Measurements from ENCODE around the gene PROC. TPM values are rescaled to one million over a fixed set of nuclear protein-coding genes. Genes with fewer than 3 reads are reported as not detected.

Gene PROC
- total and polyA plus RNA-seq, 2 of the 4 experiments (the other 2 are of a cell fraction), result 0.07 TPM; not detected in 1

DNA sequence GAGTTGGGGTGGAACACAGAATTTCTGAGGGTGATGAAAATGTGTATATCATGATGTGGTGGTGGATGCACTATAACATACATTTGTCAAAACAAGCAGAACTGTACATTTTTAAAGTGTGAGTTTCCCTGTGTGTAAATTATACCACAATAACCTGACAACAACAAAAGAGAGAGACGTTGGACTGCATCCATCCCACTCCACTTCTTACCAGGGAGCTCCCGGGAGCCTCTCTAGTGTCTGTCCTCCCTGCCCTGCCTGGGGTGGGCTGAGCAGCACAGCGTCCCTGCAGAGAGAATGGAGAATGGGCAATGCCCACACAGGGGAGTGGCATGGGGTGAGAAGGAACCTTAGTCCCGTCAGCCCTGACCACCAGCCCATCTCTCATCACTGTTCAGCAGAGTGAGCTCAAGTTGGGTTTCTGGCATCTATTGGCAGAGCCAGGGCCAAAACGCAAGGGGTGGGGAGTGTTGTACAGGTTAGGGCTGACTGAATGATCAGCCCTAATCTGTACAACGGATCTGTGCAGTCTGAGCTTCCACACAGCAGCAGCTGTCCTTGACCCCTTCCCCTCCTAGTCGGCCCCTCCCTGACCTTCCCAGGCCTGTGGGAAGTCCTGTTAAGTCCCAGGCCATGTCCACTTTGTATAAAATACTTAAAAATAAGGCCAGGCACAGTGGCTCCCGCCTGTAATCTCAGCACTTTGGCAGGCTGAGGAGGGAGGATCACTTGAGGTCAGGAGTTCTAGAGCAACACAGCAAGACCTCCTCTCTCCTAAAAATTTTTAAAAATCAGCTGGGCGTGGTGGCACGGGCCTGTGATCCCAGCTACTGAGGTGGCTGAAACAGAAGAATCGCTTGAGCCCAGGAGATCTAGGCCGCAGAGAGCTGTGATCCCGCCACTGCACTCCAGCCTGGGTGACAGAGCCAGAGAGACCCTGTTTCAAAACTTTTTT, 3.3 kb upstream of the PROC start (continued):
- TF ChIP-seq MAZ (IDR thresholded peaks at IDR 0.05; ENCODE audit: borderline replicate concordance, low read depth, low read length), result no peak
- no peak for TF ChIP-seq RCOR1 (IDR thresholded peaks at IDR 0.05; ENCODE audit: insufficient replicate concordance, low read length)

Data from IMR-90 (cell line).